Karpas-422 (cell line): ENCODE data around the gene EHBP1. TPM values are rescaled to one million over a fixed set of nuclear protein-coding genes. Genes with fewer than 3 reads are reported as not detected.
A peak's percentile ranks its signal among the peaks of the same experiment; 100 is the strongest.

Source experiments
- DNase-seq: peaks from one replicate; pipeline ENCODE4 v3.0.0-alpha.2; 2015
- H2AFZ ChIP-seq: fragments of 200-600 bp; sonication (generic); 2 replicates; pipeline ENCODE4 v1.6.1; 2014; ENCODE audit warnings: antibody characterized with exemption, low read length, mixed read lengths
- H3K27ac ChIP-seq: fragments of 200-600 bp; sonication (generic); 2 replicates; pipeline ENCODE4 v1.5.1; 2014; ENCODE audit warnings: mild to moderate bottlenecking, low read length, moderate library complexity
- H3K27me3 ChIP-seq: fragments of 200-600 bp; sonication (generic); 2 replicates; pipeline ENCODE4 v1.6.1; 2014; ENCODE audit warnings: low read length, mixed read lengths
- H3K36me3 ChIP-seq: fragments of 200-600 bp; sonication (generic); 2 replicates; pipeline ENCODE4 v1.6.1; 2014; ENCODE audit warnings: low read length, mixed read lengths; ENCODE audit not compliant: insufficient read depth
- H3K4me1 ChIP-seq: fragments of 200-600 bp; sonication (generic); 2 replicates; pipeline ENCODE4 v1.6.1; 2014; ENCODE audit warnings: mild to moderate bottlenecking, low read length, mixed read lengths
- H3K4me2 ChIP-seq: fragments of 200-600 bp; sonication (generic); 2 replicates; pipeline ENCODE4 v1.6.1; 2014; ENCODE audit warnings: low read length, low read depth, mild to moderate bottlenecking; ENCODE audit not compliant: poor library complexity, severe bottlenecking
- H3K4me3 ChIP-seq: fragments of 200-600 bp; sonication (generic); 2 replicates; pipeline ENCODE4 v1.5.1; 2014; ENCODE audit warnings: mild to moderate bottlenecking, antibody characterized with exemption, low read length, mixed read lengths
- H3K79me2 ChIP-seq: fragments of 200-600 bp; sonication (generic); 2 replicates; pipeline ENCODE4 v1.6.1; 2014; ENCODE audit warnings: mild to moderate bottlenecking, low read length, mixed read lengths
- H3K9ac ChIP-seq: fragments of 200-600 bp; sonication (generic); 2 replicates; pipeline ENCODE4 v1.6.0; 2014; ENCODE audit warnings: low read length
- H3K9me2 ChIP-seq: fragments of 200-600 bp; sonication (generic), shearing (Covaris generic); replicated peaks from 2 replicates; pipeline ENCODE4 v1.6.0; 2014; ENCODE audit warnings: mild to moderate bottlenecking, low read length, moderate library complexity; ENCODE audit not compliant: insufficient read depth
- H3K9me3 ChIP-seq: fragments of 300-700, 200-600 bp; sonication (generic); 2 replicates; pipeline ENCODE4 v1.6.1; 2014; ENCODE audit warnings: low read length, mixed read lengths
- H4K20me1 ChIP-seq: fragments of 200-600 bp; sonication (generic); 2 replicates; pipeline ENCODE4 v1.6.1; 2014; ENCODE audit warnings: mild to moderate bottlenecking, antibody characterized with exemption, low read length, low read depth; ENCODE audit not compliant: insufficient read depth
- total RNA-seq: library from RNA; depleted of rRNA; stranded (reverse); fragments of >200 nt; shearing (Covaris generic); gene quantifications from 2 replicates; pipeline ENCODE4 v1.2.3, GENCODE V29; 2014; ENCODE audit warnings: low replicate concordance

Gene EHBP1
- total RNA-seq, 1 experiment from 2014 or later = 32.2 TPM

- Histone ChIP-seq H3K36me3 (peaks cover 15% of the 10 kb centered on the region), H3K27me3 (no peaks in the 10 kb centered on the region), H3K4me3 (no peak overlapping the region), H3K9me3 (peaks cover 9% of the 10 kb centered on the region), H3K4me1 (peaks cover 12% of the 10 kb centered on the region), H3K9me2 (no peaks in the 10 kb centered on the region), H2AFZ (no peak overlapping the region), H4K20me1 (peaks cover 21% of the 10 kb centered on the region; the same call in 1 of the 2 replicates), H3K27ac (no peak overlapping the region), H3K9ac (no peak overlapping the region), H3K4me2 (no peak overlapping the region), H3K79me2 (peaks cover 91% of the 10 kb centered on the region)
- no peak for DNase-seq
Observed at GRCh38 chr2:62732262-62732777, 26.8 kb downstream of the EHBP1 start.

- Histone ChIP-seq H4K20me1 (peaks cover 23% of the 10 kb centered on the region; the same call in 1 of the 2 replicates), H3K9me3 (peaks cover 9% of the 10 kb centered on the region), H3K4me3 (no peak overlapping the region), H3K27me3 (no peaks in the 10 kb centered on the region), H3K4me1 (no peaks in the 10 kb centered on the region; the same call in 1 of the 2 replicates), H3K9me2 (no peaks in the 10 kb centered on the region), H3K9ac (no peak overlapping the region), H3K79me2 (peaks cover 91% of the 10 kb centered on the region), H3K4me2 (no peak overlapping the region), H3K27ac (no peak overlapping the region), H3K36me3 (peaks cover 15% of the 10 kb centered on the region), H2AFZ (no peak overlapping the region)
- no peak for DNase-seq
Observed at GRCh38 chr2:62733546-62733945, 28.0 kb downstream of the EHBP1 start.

DNA sequence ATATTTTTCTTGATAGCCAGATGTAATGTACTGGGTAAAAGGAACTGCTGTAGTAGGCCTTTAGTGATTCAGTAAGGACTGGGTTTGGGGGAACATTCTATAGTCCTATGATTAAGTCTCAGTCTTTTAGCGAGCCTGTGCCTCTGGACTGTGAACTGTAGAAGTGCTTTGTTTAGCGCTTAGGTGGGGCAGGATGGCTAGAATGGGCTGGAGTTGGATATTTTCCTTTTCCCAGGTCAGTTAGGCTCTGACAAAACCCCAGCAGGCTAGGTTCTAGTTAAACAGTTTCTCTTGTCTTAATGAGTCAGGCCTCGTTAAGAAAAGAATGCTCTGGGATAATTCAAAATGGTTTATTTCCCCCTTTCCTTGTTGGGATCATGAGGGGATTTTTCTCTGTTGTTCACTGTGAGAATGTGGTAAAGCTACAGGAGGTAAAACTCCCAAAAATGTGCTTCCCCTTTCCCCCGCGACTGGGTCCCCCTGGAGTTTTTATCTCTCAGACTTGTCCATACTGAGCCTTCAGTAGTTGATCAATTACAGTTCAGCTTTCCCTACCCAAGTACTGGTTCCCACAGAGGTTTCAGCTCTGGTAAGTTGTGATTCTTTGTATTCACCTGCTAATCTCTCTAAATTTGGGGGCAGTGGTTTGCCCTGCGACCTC is 31.5 kb downstream of the EHBP1 start:
- Histone ChIP-seq H3K27me3 (no peaks in the 10 kb centered on the region), H3K4me1 (peaks cover 13% of the 10 kb centered on the region), H3K4me2 (no peak overlapping the region), H3K9me2 (no peaks in the 10 kb centered on the region), H3K9ac (no peak overlapping the region), H2AFZ (no peak overlapping the region), H3K4me3 (no peak overlapping the region), H3K79me2 (peaks cover 93% of the 10 kb centered on the region), H3K27ac (no peak overlapping the region), H3K9me3 (no peaks in the 10 kb centered on the region), H3K36me3 (no peaks in the 10 kb centered on the region), H4K20me1 (peaks cover 32% of the 10 kb centered on the region; the same call in 1 of the 2 replicates)
- DNase-seq = no peak

DNA sequence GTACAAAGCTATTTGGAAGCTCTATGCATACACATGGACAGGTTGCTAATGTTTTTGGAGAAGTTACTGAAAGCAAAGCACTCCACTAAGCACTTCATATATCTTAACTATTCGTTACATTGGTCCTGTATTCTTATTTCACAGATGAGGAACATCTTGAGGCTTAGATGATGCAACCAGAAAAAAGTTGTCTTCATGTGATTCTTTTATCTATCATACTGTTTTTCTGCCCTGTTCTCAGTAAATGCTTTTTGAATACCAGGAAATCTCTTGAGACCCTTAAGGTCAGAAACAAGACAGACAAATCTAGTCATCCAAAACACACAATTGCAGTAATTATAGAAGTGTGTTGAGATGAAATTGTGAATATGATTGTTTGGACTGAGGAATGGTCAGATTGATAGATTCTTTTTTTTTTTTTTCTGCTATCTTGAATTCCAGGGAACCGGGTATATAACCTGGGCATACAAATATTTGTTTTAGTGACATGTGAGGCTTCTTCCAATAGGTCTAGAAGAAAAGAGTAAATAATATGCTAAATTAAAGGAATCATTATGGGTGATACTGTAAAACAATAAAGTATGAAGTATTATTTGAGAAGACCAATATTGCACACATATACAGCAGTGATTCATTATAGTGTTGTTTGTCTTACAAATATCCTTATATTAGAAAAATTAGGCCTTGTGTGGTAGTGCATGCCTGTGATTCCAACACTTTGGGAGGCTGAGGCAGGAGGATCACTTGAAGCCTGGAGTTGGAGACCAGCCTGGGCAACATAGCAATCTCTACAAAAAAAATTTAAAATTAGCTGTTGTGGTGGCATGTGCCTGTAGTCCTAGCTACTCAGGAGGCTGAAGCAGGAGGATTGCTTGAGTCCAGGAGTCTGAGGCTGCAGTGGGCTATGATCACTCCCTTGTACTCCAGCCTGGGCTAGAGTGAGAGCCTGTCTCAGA is 33.7 kb downstream of the EHBP1 start:
- Histone ChIP-seq H3K4me1 (peaks cover 13% of the 10 kb centered on the region), H3K27me3 (no peaks in the 10 kb centered on the region), H3K79me2 (peaks cover 93% of the 10 kb centered on the region), H3K27ac (no peak overlapping the region), H3K4me3 (no peak overlapping the region), H3K9me2 (no peaks in the 10 kb centered on the region), H4K20me1 (peaks cover 18% of the 10 kb centered on the region; the same call in 1 of the 2 replicates), H3K9ac (no peak overlapping the region), H3K36me3 (no peaks in the 10 kb centered on the region), H3K4me2 (no peak overlapping the region), H2AFZ (no peak overlapping the region), H3K9me3 (no peaks in the 10 kb centered on the region)
- no peak for DNase-seq

DNA sequence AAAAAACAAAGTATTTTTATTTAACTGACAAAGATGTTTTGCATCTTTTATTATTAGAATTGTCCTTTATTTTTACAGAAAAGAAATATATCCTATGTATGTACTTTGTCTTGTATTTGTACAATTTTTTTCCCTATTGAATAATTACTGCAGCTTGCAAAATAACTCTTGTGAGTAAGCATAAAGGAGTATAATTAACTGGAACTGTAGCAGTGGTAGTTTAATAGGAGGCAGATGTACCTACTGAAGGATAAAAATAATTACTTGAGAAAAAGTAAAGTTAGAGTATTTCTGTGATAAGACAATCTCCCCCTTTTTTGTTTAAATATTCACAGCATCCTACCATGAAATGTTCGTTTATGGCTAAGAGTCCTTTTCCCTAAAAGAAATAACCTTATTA is 34.7 kb downstream of the EHBP1 start:
- H3K4me2 ChIP-seq = no peak overlapping the region
- peaks cover 93% of the 10 kb centered on the region for H3K79me2 ChIP-seq
- H3K27me3 ChIP-seq = no peaks in the 10 kb centered on the region
- H4K20me1 ChIP-seq = peaks cover 18% of the 10 kb centered on the region; the same call in 1 of the 2 replicates
- H3K9me3 ChIP-seq = no peaks in the 10 kb centered on the region
- no peaks in the 10 kb centered on the region for H3K36me3 ChIP-seq
- H3K27ac ChIP-seq = peak overlapping the region; percentile 7; the same call in 1 of the 2 replicates
- peaks cover 13% of the 10 kb centered on the region for H3K4me1 ChIP-seq
- no peak overlapping the region for H2AFZ ChIP-seq
- no peak for DNase-seq
- H3K9me2 ChIP-seq = no peaks in the 10 kb centered on the region
- no peak overlapping the region for H3K9ac ChIP-seq
- H3K4me3 ChIP-seq = no peak overlapping the region

GRCh38 chr2:62741127-62741526 is 35.6 kb downstream of the EHBP1 start:
- Histone ChIP-seq H3K4me3 (no peak overlapping the region), H3K4me1 (peaks cover 13% of the 10 kb centered on the region), H3K79me2 (peaks cover 93% of the 10 kb centered on the region), H3K9me3 (no peaks in the 10 kb centered on the region), H4K20me1 (peaks cover 18% of the 10 kb centered on the region; the same call in 1 of the 2 replicates), H3K27me3 (no peaks in the 10 kb centered on the region), H3K27ac (no peak overlapping the region), H2AFZ (no peak overlapping the region), H3K9me2 (no peaks in the 10 kb centered on the region), H3K36me3 (no peaks in the 10 kb centered on the region), H3K4me2 (no peak overlapping the region), H3K9ac (no peak overlapping the region)
- DNase-seq = no peak

- Histone ChIP-seq H3K9ac (no peak overlapping the region), H3K9me3 (no peaks in the 10 kb centered on the region), H3K4me2 (no peak overlapping the region), H3K36me3 (no peaks in the 10 kb centered on the region), H3K9me2 (no peaks in the 10 kb centered on the region), H3K27me3 (no peaks in the 10 kb centered on the region), H3K4me1 (peaks cover 13% of the 10 kb centered on the region), H2AFZ (no peak overlapping the region), H4K20me1 (peaks cover 15% of the 10 kb centered on the region; the same call in 1 of the 2 replicates), H3K27ac (no peak overlapping the region), H3K4me3 (no peak overlapping the region), H3K79me2 (peaks cover 93% of the 10 kb centered on the region)
- DNase-seq = no peak
Observed at GRCh38 chr2:62741954-62742722, 36.6 kb downstream of the EHBP1 start.
